NT2/D1 (cell line): ENCODE measurements around the gene NFYB.

Experiments used
- SUZ12 ChIP-seq: IDR thresholded peaks from 2 replicates; pipeline ENCODE4 v1.6.1; 2011; ENCODE audit not compliant: insufficient read length, insufficient read depth; ENCODE audit errors: extremely low read depth
- ZNF274 ChIP-seq: IDR thresholded peaks from 2 replicates; pipeline ENCODE4 v1.6.1; 2011; ENCODE audit warnings: mild to moderate bottlenecking, low read depth, low read length

- TF ChIP-seq SUZ12 (no peak), ZNF274 (no peak)
Observed at GRCh38 chr12:104143918-104144317, 5.9 kb upstream of the NFYB start.
